Measurements from ENCODE around the gene MYO15B. TPM values are rescaled to one million over a fixed set of nuclear protein-coding genes. Genes with fewer than 3 reads are reported as not detected.

The MYO15B gene
- total and polyA plus RNA-seq, 2 experiments from 2014 or later, result 1.3 to 7.2 TPM

GRCh38 chr17:75647061-75647460 is 59.5 kb downstream of the MYO15B start:
- Histone ChIP-seq H3K9me2 (ENCODE audit: insufficient read depth) (no peaks in the 10 kb centered on the region), H3K4me1 (ENCODE audit: insufficient read depth) (no peaks in the 10 kb centered on the region), H3K4me2 (ENCODE audit: unreplicated experiment) (no peak overlapping the region), H2AFZ (no peak overlapping the region), H3K9ac (no peak overlapping the region), H3K27me3 (replicated peaks; ENCODE audit: insufficient read depth) (no peaks in the 10 kb centered on the region), H4K20me1 (ENCODE audit: insufficient read depth) (no peaks in the 10 kb centered on the region), H3K4me3 (no peak overlapping the region), H3K9me3 (ENCODE audit: low read depth) (no peaks in the 10 kb centered on the region), H3F3A (ENCODE audit: insufficient read depth) (no peaks in the 10 kb centered on the region), H3K79me2 (ENCODE audit: insufficient read depth) (no peaks in the 10 kb centered on the region), H3K27ac (no peak overlapping the region), H3K36me3 (ENCODE audit: low read depth) (peaks cover 4% of the 10 kb centered on the region; the same call in 1 of the 2 replicates)
- in situ Hi-C loops (cut with MboI), result no loop called here
- WGBS, 2 experiments (ENCODE audit: low coverage in 1 of 2, low lambda C conversion rate in 2 of 2, missing lambda C conversion rate in 2 of 2), result 89 to 93% methylated on average over 7 of the region's 7 CpGs
- DNase-seq, result no peak
- TF ChIP-seq EZH2phosphoT487 (IDR thresholded peaks at IDR 0.05; ENCODE audit: insufficient read depth, low read depth), result no peak

GRCh38 chr17:75647921-75648320 is 60.3 kb downstream of the MYO15B start:
- Histone ChIP-seq H3K9ac (no peak overlapping the region), H2AFZ (no peak overlapping the region), H3K4me1 (ENCODE audit: insufficient read depth) (no peaks in the 10 kb centered on the region), H3K36me3 (ENCODE audit: low read depth) (peaks cover 4% of the 10 kb centered on the region; the same call in 1 of the 2 replicates), H3K4me2 (ENCODE audit: unreplicated experiment) (no peak overlapping the region), H3K4me3 (no peak overlapping the region), H3K27me3 (replicated peaks; ENCODE audit: insufficient read depth) (no peaks in the 10 kb centered on the region), H4K20me1 (ENCODE audit: insufficient read depth) (no peaks in the 10 kb centered on the region), H3K27ac (no peak overlapping the region), H3F3A (ENCODE audit: insufficient read depth) (no peaks in the 10 kb centered on the region), H3K9me3 (ENCODE audit: low read depth) (no peaks in the 10 kb centered on the region), H3K9me2 (ENCODE audit: insufficient read depth) (no peaks in the 10 kb centered on the region), H3K79me2 (ENCODE audit: insufficient read depth) (no peaks in the 10 kb centered on the region)
- WGBS, 2 experiments (ENCODE audit: low coverage in 1 of 2, low lambda C conversion rate in 2 of 2, missing lambda C conversion rate in 2 of 2), result 91 to 94% methylated on average over 7 of the region's 7 CpGs
- no peak for DNase-seq
- in situ Hi-C loops (cut with MboI), result no loop called here
- no peak for TF ChIP-seq EZH2 (IDR thresholded peaks at IDR 0.05; ENCODE audit: insufficient read depth, poor library complexity, severe bottlenecking)

- no peaks in the 10 kb centered on the region for H3K4me1 ChIP-seq (ENCODE audit: insufficient read depth)
- H3K27ac ChIP-seq, result no peak overlapping the region
- H3F3A ChIP-seq (ENCODE audit: insufficient read depth), result no peaks in the 10 kb centered on the region
- H3K4me3 ChIP-seq, result no peak overlapping the region
- no peaks in the 10 kb centered on the region for H3K9me3 ChIP-seq (ENCODE audit: low read depth)
- H3K4me2 ChIP-seq (ENCODE audit: unreplicated experiment), result no peak overlapping the region
- 94% methylated on average over 6 of the region's 6 CpGs for WGBS, 2 experiments (ENCODE audit: low coverage in 1 of 2, low lambda C conversion rate in 2 of 2, missing lambda C conversion rate in 2 of 2)
- H3K36me3 ChIP-seq (ENCODE audit: low read depth), result peaks cover 4% of the 10 kb centered on the region; the same call in 1 of the 2 replicates
- H3K9me2 ChIP-seq (ENCODE audit: insufficient read depth), result no peaks in the 10 kb centered on the region
- H3K9ac ChIP-seq, result no peak overlapping the region
- H3K27me3 ChIP-seq (replicated peaks; ENCODE audit: insufficient read depth), result no peaks in the 10 kb centered on the region
- H4K20me1 ChIP-seq (ENCODE audit: insufficient read depth), result no peaks in the 10 kb centered on the region
- in situ Hi-C loops (cut with MboI), result loop anchor here (10.0 kb wide), 1 partner anchor 55 kb away; no protein-coding TSS in a partner anchor
- H2AFZ ChIP-seq, result no peak overlapping the region
- DNase-seq, result no peak
- H3K79me2 ChIP-seq (ENCODE audit: insufficient read depth), result no peaks in the 10 kb centered on the region
- TF ChIP-seq EZH2 (IDR thresholded peaks at IDR 0.05; ENCODE audit: insufficient read depth, poor library complexity, severe bottlenecking), result no peak
- TF ChIP-seq EZH2phosphoT487 (IDR thresholded peaks at IDR 0.05; ENCODE audit: insufficient read depth, low read depth), result no peak
Measured at GRCh38 chr17:75649687-75650086, 62.1 kb downstream of the MYO15B start.

- DNase-seq, result no peak
- no peaks in the 10 kb centered on the region for H3K9me3 ChIP-seq (ENCODE audit: low read depth)
- H3K4me1 ChIP-seq (ENCODE audit: insufficient read depth), result no peaks in the 10 kb centered on the region
- H3K36me3 ChIP-seq (ENCODE audit: low read depth), result peaks cover 4% of the 10 kb centered on the region; the same call in 1 of the 2 replicates
- no peaks in the 10 kb centered on the region for H3F3A ChIP-seq (ENCODE audit: insufficient read depth)
- no peak overlapping the region for H3K9ac ChIP-seq
- 94 to 97% methylated on average over 7 of the region's 7 CpGs for WGBS, 2 experiments (ENCODE audit: low coverage in 1 of 2, low lambda C conversion rate in 2 of 2, missing lambda C conversion rate in 2 of 2)
- H3K79me2 ChIP-seq (ENCODE audit: insufficient read depth), result no peaks in the 10 kb centered on the region
- H3K27ac ChIP-seq, result no peak overlapping the region
- H2AFZ ChIP-seq, result no peak overlapping the region
- no peaks in the 10 kb centered on the region for H4K20me1 ChIP-seq (ENCODE audit: insufficient read depth)
- H3K4me3 ChIP-seq, result no peak overlapping the region
- TF ChIP-seq EZH2phosphoT487 (IDR thresholded peaks at IDR 0.05; ENCODE audit: insufficient read depth, low read depth), result no peak
- TF ChIP-seq EZH2 (IDR thresholded peaks at IDR 0.05; ENCODE audit: insufficient read depth, poor library complexity, severe bottlenecking), result no peak
- H3K27me3 ChIP-seq (replicated peaks; ENCODE audit: insufficient read depth), result no peaks in the 10 kb centered on the region
- no peak overlapping the region for H3K4me2 ChIP-seq (ENCODE audit: unreplicated experiment)
- no peaks in the 10 kb centered on the region for H3K9me2 ChIP-seq (ENCODE audit: insufficient read depth)
- in situ Hi-C loops (cut with MboI), result loop anchor here (10.0 kb wide), 1 partner anchor 56 kb away; no protein-coding TSS in a partner anchor
Measured at GRCh38 chr17:75650874-75651273, 63.3 kb downstream of the MYO15B start.

- Histone ChIP-seq H4K20me1 (ENCODE audit: insufficient read depth) (no peaks in the 10 kb centered on the region), H3F3A (ENCODE audit: insufficient read depth) (no peaks in the 10 kb centered on the region), H3K4me1 (ENCODE audit: insufficient read depth) (no peaks in the 10 kb centered on the region), H3K9ac (no peak overlapping the region), H3K9me3 (ENCODE audit: low read depth) (no peaks in the 10 kb centered on the region), H3K4me2 (ENCODE audit: unreplicated experiment) (no peak overlapping the region), H3K9me2 (ENCODE audit: insufficient read depth) (no peaks in the 10 kb centered on the region), H3K27me3 (replicated peaks; ENCODE audit: insufficient read depth) (no peaks in the 10 kb centered on the region), H3K4me3 (no peak overlapping the region), H3K79me2 (ENCODE audit: insufficient read depth) (no peaks in the 10 kb centered on the region), H3K36me3 (ENCODE audit: low read depth) (peaks cover 4% of the 10 kb centered on the region; the same call in 1 of the 2 replicates), H2AFZ (no peak overlapping the region), H3K27ac (no peak overlapping the region)
- in situ Hi-C loops (cut with MboI), result loop anchor here (10.0 kb wide), 1 partner anchor 58 kb away; no protein-coding TSS in a partner anchor
- DNase-seq, result no peak
- TF ChIP-seq EZH2phosphoT487 (IDR thresholded peaks at IDR 0.05; ENCODE audit: insufficient read depth, low read depth) (no peak), EZH2 (IDR thresholded peaks at IDR 0.05; ENCODE audit: insufficient read depth, poor library complexity, severe bottlenecking) (no peak)
- WGBS, 2 experiments (ENCODE audit: low coverage in 1 of 2, low lambda C conversion rate in 2 of 2, missing lambda C conversion rate in 2 of 2), result 98 to 99% methylated on average over 5 of the region's 5 CpGs
Measured at GRCh38 chr17:75652341-75652740, 64.7 kb downstream of the MYO15B start.
